ENCODE measurements around the gene GMDS.

GMDS gene

DNA sequence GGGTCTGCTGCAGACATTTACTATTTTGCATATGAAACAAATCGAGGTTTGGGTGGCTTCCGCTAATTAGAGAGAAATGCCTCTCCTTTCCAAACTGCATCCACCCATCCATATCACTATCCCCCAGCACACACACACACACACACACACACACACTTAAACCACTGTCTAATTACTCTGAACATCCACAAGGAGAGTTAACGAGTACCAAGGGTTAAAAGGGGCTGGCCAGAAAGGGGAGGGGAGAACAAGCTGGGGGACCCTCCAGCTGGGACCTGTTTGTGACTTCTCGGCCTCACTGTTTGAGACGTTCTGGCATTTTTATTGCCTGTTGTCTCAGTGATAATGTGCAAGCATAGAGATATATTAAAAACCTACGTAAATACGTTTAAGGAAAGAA, 374.5 kb downstream of the GMDS start:
- H3K4me1 ChIP-seq (ENCODE audit: control extremely low read depth in 1 of 4, control insufficient read depth in 4 of 4, insufficient read depth in 4 of 4, low read length in 3 of 4) = no peaks in the 10 kb centered on the region
- WGBS (ENCODE audit: insufficient coverage) = 92% methylated on average over 6 of the region's 7 CpGs
- H3K4me3 ChIP-seq (ENCODE audit: control insufficient read depth in 1 of 7, extremely low read depth in 1 of 7, insufficient read depth in 4 of 7, low read depth in 2 of 7, low read length in 6 of 7) = no peak overlapping the region
- H3K27me3 ChIP-seq (replicated peaks in 2 of 5; ENCODE audit: control insufficient read depth in 4 of 5, insufficient read depth in 5 of 5, low read length in 4 of 5) = no peaks in the 10 kb centered on the region
- no peak for DNase-seq
- H3K9me3 ChIP-seq (ENCODE audit: control extremely low read depth in 1 of 5, control insufficient read depth in 4 of 5, insufficient read depth in 2 of 5, low read depth in 1 of 5, low read length in 4 of 5) = no peaks in the 10 kb centered on the region
- no peaks in the 10 kb centered on the region for H3K36me3 ChIP-seq (ENCODE audit: control insufficient read depth in 4 of 4, insufficient read depth in 4 of 4, low read length in 3 of 4)
- ChIA-PET POLR2A (no interaction called here), CTCF (interaction anchor here (0.6 to 0.9 kb wide), 2 partner anchors 14 to 63 kb away, joined by 3 read pairs; no protein-coding TSS in a partner anchor)
- no peak overlapping the region for H3K27ac ChIP-seq (ENCODE audit: insufficient read depth in 1 of 2, low read depth in 1 of 2, low read length in 2 of 2, poor library complexity in 1 of 2, severe bottlenecking in 2 of 2)

DNA sequence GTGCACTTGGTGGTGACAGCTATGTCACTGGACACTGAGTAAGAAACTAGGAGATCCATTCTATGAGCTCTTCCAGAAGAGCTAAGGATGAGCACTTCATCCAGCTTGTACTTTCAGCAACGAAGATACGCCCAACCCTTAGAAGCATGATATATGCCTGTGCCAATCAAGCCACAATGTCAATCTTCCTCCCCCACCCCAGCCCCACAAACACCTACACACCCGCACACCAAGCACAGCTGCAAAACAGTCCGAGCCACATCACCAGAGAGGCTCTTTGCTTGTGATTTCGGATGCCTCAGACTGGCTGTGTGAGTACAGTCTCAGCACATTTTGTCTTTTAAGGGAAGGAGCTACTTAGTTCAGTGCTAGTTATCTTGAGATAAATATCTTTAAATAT, 375.2 kb downstream of the GMDS start:
- WGBS (ENCODE audit: insufficient coverage) = 96% methylated on average over 3 of the region's 5 CpGs
- H3K4me3 ChIP-seq (ENCODE audit: control insufficient read depth in 1 of 7, extremely low read depth in 1 of 7, insufficient read depth in 4 of 7, low read depth in 2 of 7, low read length in 6 of 7) = no peak overlapping the region
- POLR2A ChIA-PET = no interaction called here
- H3K36me3 ChIP-seq (ENCODE audit: control insufficient read depth in 4 of 4, insufficient read depth in 4 of 4, low read length in 3 of 4) = no peaks in the 10 kb centered on the region
- no peaks in the 10 kb centered on the region for H3K4me1 ChIP-seq (ENCODE audit: control extremely low read depth in 1 of 4, control insufficient read depth in 4 of 4, insufficient read depth in 4 of 4, low read length in 3 of 4)
- H3K9me3 ChIP-seq (ENCODE audit: control extremely low read depth in 1 of 5, control insufficient read depth in 4 of 5, insufficient read depth in 2 of 5, low read depth in 1 of 5, low read length in 4 of 5) = no peaks in the 10 kb centered on the region
- H3K27me3 ChIP-seq (replicated peaks in 2 of 5; ENCODE audit: control insufficient read depth in 4 of 5, insufficient read depth in 5 of 5, low read length in 4 of 5) = no peaks in the 10 kb centered on the region
- CTCF ChIA-PET = interaction anchor here (0.9 kb wide), 1 partner anchor 62 kb away, joined by 3 read pairs; no protein-coding TSS in a partner anchor
- DNase-seq = no peak
- H3K27ac ChIP-seq (ENCODE audit: insufficient read depth in 1 of 2, low read depth in 1 of 2, low read length in 2 of 2, poor library complexity in 1 of 2, severe bottlenecking in 2 of 2) = no peak overlapping the region

DNA sequence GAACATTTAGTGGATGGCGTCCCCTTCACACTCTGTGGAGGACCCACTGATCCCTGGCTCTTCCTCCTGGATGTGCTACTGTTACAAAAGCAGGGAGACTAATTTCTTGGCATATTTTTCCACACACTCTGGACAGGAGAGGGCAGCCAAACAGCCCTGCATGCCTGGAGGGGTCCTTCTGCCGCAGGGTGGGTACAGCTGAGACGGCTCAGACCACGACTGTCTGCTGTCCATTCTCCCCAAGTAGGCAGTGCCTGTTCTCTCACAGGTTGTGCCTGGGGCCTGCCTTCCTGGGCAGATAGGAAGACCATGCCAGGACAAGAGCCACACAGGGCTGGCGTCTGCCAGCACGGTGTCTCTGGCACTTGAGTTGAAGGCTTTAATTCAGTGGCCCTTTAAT, 375.6 kb downstream of the GMDS start:
- ChIA-PET POLR2A (no interaction called here), CTCF (no interaction called here)
- H3K4me1 ChIP-seq (ENCODE audit: control extremely low read depth in 1 of 4, control insufficient read depth in 4 of 4, insufficient read depth in 4 of 4, low read length in 3 of 4) = no peaks in the 10 kb centered on the region
- no peak overlapping the region for H3K27ac ChIP-seq (ENCODE audit: insufficient read depth in 1 of 2, low read depth in 1 of 2, low read length in 2 of 2, poor library complexity in 1 of 2, severe bottlenecking in 2 of 2)
- H3K36me3 ChIP-seq (ENCODE audit: control insufficient read depth in 4 of 4, insufficient read depth in 4 of 4, low read length in 3 of 4) = no peaks in the 10 kb centered on the region
- H3K9me3 ChIP-seq (ENCODE audit: control extremely low read depth in 1 of 5, control insufficient read depth in 4 of 5, insufficient read depth in 2 of 5, low read depth in 1 of 5, low read length in 4 of 5) = no peaks in the 10 kb centered on the region
- no peak overlapping the region for H3K4me3 ChIP-seq (ENCODE audit: control insufficient read depth in 1 of 7, extremely low read depth in 1 of 7, insufficient read depth in 4 of 7, low read depth in 2 of 7, low read length in 6 of 7)
- no peaks in the 10 kb centered on the region for H3K27me3 ChIP-seq (replicated peaks in 2 of 5; ENCODE audit: control insufficient read depth in 4 of 5, insufficient read depth in 5 of 5, low read length in 4 of 5)
- 99% methylated on average over 6 of the region's 6 CpGs for WGBS (ENCODE audit: insufficient coverage)
- DNase-seq = no peak

DNA sequence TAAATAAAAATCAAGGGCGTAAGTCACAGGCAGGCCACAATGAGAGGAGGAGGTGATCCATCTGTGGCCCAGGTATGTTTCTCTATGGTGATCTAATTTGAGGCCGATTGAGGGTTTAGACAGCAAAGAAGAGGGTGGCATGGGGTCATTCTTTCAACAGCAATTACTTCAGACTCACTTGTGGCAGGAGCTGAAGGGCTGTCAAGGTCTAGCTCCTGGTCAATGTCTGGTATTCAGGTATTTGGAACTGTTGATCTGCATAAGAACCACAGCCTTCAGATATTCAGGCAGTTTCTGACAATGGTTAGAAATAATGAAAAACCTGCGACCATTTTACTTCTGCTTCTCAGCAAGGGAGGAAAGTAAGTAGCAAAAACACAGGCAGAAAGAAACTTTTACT, 376.1 kb downstream of the GMDS start:
- H3K36me3 ChIP-seq (ENCODE audit: control insufficient read depth in 4 of 4, insufficient read depth in 4 of 4, low read length in 3 of 4) = no peaks in the 10 kb centered on the region
- H3K4me1 ChIP-seq (ENCODE audit: control extremely low read depth in 1 of 4, control insufficient read depth in 4 of 4, insufficient read depth in 4 of 4, low read length in 3 of 4) = no peaks in the 10 kb centered on the region
- 93% methylated on average over 3 of the region's 3 CpGs for WGBS (ENCODE audit: insufficient coverage)
- no peak overlapping the region for H3K27ac ChIP-seq (ENCODE audit: insufficient read depth in 1 of 2, low read depth in 1 of 2, low read length in 2 of 2, poor library complexity in 1 of 2, severe bottlenecking in 2 of 2)
- ChIA-PET POLR2A (no interaction called here), CTCF (no interaction called here)
- H3K27me3 ChIP-seq (replicated peaks in 2 of 5; ENCODE audit: control insufficient read depth in 4 of 5, insufficient read depth in 5 of 5, low read length in 4 of 5) = no peaks in the 10 kb centered on the region
- H3K4me3 ChIP-seq (ENCODE audit: control insufficient read depth in 1 of 7, extremely low read depth in 1 of 7, insufficient read depth in 4 of 7, low read depth in 2 of 7, low read length in 6 of 7) = no peak overlapping the region
- H3K9me3 ChIP-seq (ENCODE audit: control extremely low read depth in 1 of 5, control insufficient read depth in 4 of 5, insufficient read depth in 2 of 5, low read depth in 1 of 5, low read length in 4 of 5) = no peaks in the 10 kb centered on the region
- no peak for DNase-seq

DNA sequence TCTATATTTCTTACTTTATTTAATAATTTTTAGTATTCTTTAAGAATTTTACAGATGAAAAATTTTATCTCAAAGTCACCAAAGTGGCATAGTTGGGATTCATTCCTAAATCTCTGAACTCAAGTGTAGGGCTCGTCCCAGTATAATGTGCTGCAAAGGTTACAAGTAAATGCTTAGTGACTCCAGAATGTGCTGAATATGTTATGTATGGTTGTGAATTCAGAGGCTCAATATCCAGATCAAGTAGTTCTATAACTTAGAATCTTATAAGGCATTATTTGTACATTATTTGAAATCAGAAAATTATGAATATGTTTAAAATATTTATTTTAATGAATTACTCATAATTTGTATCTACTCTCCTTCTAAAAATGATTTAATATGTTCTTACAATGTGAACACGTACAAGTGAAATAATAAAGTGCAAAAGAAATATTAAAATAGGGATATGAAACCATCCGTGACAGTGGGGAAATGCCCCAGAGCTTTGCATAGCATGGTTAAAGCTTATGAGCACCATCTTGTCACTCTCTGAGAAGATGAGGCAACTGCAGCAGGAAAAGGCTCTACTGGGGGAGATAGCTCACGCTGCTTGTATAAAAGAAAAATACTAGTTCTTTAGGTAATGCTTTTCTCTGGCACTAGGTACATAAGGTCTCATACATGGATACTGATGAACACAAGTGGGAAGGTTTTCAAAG, 376.7 kb downstream of the GMDS start:
- ChIA-PET CTCF (no interaction called here), POLR2A (no interaction called here)
- WGBS (ENCODE audit: insufficient coverage) = 97% methylated on average over 4 of the region's 4 CpGs
- Histone ChIP-seq H3K27ac (ENCODE audit: insufficient read depth in 1 of 2, low read depth in 1 of 2, low read length in 2 of 2, poor library complexity in 1 of 2, severe bottlenecking in 2 of 2) (no peak overlapping the region), H3K9me3 (ENCODE audit: control extremely low read depth in 1 of 5, control insufficient read depth in 4 of 5, insufficient read depth in 2 of 5, low read depth in 1 of 5, low read length in 4 of 5) (no peaks in the 10 kb centered on the region), H3K36me3 (ENCODE audit: control insufficient read depth in 4 of 4, insufficient read depth in 4 of 4, low read length in 3 of 4) (no peaks in the 10 kb centered on the region), H3K4me1 (ENCODE audit: control extremely low read depth in 1 of 4, control insufficient read depth in 4 of 4, insufficient read depth in 4 of 4, low read length in 3 of 4) (no peaks in the 10 kb centered on the region), H3K27me3 (replicated peaks in 2 of 5; ENCODE audit: control insufficient read depth in 4 of 5, insufficient read depth in 5 of 5, low read length in 4 of 5) (no peaks in the 10 kb centered on the region), H3K4me3 (ENCODE audit: control insufficient read depth in 1 of 7, extremely low read depth in 1 of 7, insufficient read depth in 4 of 7, low read depth in 2 of 7, low read length in 6 of 7) (no peak overlapping the region)
- no peak for DNase-seq

DNA sequence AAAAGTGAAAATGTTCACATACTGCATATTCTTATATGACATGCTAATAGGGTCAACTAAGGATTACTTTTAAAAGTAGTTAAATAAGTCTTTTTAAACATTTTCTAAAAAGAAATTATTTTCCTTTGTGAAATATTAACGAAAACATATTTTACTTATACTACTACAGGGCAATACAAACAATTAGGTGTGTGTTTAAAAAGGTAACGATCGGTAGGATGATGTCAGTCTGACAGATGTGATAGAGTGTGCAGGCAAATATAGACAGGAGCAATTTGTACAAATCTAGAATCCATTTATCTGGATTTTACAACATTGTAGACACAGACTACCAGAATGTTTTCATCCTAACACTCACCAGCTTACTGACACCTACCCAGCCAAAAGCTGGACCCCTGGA, 378.2 kb downstream of the GMDS start:
- Histone ChIP-seq H3K27me3 (replicated peaks in 2 of 5; ENCODE audit: control insufficient read depth in 4 of 5, insufficient read depth in 5 of 5, low read length in 4 of 5) (no peaks in the 10 kb centered on the region), H3K4me1 (ENCODE audit: control extremely low read depth in 1 of 4, control insufficient read depth in 4 of 4, insufficient read depth in 4 of 4, low read length in 3 of 4) (no peaks in the 10 kb centered on the region), H3K36me3 (ENCODE audit: control insufficient read depth in 4 of 4, insufficient read depth in 4 of 4, low read length in 3 of 4) (no peaks in the 10 kb centered on the region), H3K27ac (ENCODE audit: insufficient read depth in 1 of 2, low read depth in 1 of 2, low read length in 2 of 2, poor library complexity in 1 of 2, severe bottlenecking in 2 of 2) (no peak overlapping the region), H3K9me3 (ENCODE audit: control extremely low read depth in 1 of 5, control insufficient read depth in 4 of 5, insufficient read depth in 2 of 5, low read depth in 1 of 5, low read length in 4 of 5) (no peaks in the 10 kb centered on the region), H3K4me3 (ENCODE audit: control insufficient read depth in 1 of 7, extremely low read depth in 1 of 7, insufficient read depth in 4 of 7, low read depth in 2 of 7, low read length in 6 of 7) (no peak overlapping the region)
- ChIA-PET POLR2A (no interaction called here), CTCF (interaction anchor here (0.9 kb wide), 2 partner anchors 12 to 26 kb away, joined by 3 read pairs; no protein-coding TSS in a partner anchor)
- DNase-seq = no peak
- WGBS (ENCODE audit: insufficient coverage) = no CpG with 5 or more reads among the region's 3 CpGs

DNA sequence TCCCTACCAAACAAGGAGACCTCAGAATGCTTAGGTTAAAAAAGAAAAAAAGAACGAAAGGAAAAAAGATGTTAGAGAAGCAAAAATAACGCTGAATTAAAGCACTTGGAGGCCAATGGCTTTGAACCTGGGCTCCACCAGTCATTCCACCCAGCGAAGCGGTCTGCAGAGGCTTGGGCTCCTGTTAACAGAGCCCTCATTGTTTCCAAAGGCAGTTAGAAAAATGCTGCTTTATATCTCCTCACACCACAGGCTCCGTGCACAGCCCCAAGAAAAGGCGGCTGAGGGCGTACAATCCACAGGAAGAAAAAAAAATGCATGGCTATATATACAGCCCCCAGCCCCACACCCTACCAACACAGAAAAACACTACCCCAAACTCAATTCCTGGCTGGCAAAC, 379.8 kb downstream of the GMDS start:
- H3K27ac ChIP-seq (ENCODE audit: insufficient read depth in 1 of 2, low read depth in 1 of 2, low read length in 2 of 2, poor library complexity in 1 of 2, severe bottlenecking in 2 of 2) = no peak overlapping the region
- no peak for DNase-seq
- ChIA-PET CTCF (no interaction called here), POLR2A (no interaction called here)
- 100% methylated on average over 4 of the region's 7 CpGs for WGBS (ENCODE audit: insufficient coverage)
- H3K9me3 ChIP-seq (ENCODE audit: control extremely low read depth in 1 of 5, control insufficient read depth in 4 of 5, insufficient read depth in 2 of 5, low read depth in 1 of 5, low read length in 4 of 5) = no peaks in the 10 kb centered on the region
- no peaks in the 10 kb centered on the region for H3K27me3 ChIP-seq (replicated peaks in 2 of 5; ENCODE audit: control insufficient read depth in 4 of 5, insufficient read depth in 5 of 5, low read length in 4 of 5)
- no peaks in the 10 kb centered on the region for H3K36me3 ChIP-seq (ENCODE audit: control insufficient read depth in 4 of 4, insufficient read depth in 4 of 4, low read length in 3 of 4)
- H3K4me3 ChIP-seq (ENCODE audit: control insufficient read depth in 1 of 7, extremely low read depth in 1 of 7, insufficient read depth in 4 of 7, low read depth in 2 of 7, low read length in 6 of 7) = no peak overlapping the region
- H3K4me1 ChIP-seq (ENCODE audit: control extremely low read depth in 1 of 4, control insufficient read depth in 4 of 4, insufficient read depth in 4 of 4, low read length in 3 of 4) = no peaks in the 10 kb centered on the region

Data from common myeloid progenitor, CD34-positive (primary cell).